PC-3 (cell line): Measurements from ENCODE around the gene GJD3.

Experiments
- CTCF ChIP-seq: fragments of 300-600 bp; sonication (generic); conservative IDR thresholded peaks from 2 replicates; pipeline ENCODE4 v1.5.1; 2017; ENCODE audit warnings: antibody characterized with exemption, low read depth, mild to moderate bottlenecking, low read length
- EZH2 ChIP-seq: fragments of 300-600 bp; sonication (generic); IDR thresholded peaks from one replicate; pipeline ENCODE4 v1.6.1; 2017; ENCODE audit warnings: antibody characterized with exemption, mild to moderate bottlenecking, low read length; ENCODE audit not compliant: unreplicated experiment

- TF ChIP-seq CTCF (0 out of 2 replicates have a peak, but pooled peaks have one; percentile 24), EZH2 (no peak)
These were observed 50.0 kb downstream of the GJD3 start for GRCh38 chr17:40314584-40314956.
